Duodenal mucosa (tissue), 2 donors: ENCODE data around the gene PPFIA2.

ENCODE experiments used
- H3K27ac ChIP-seq: one replicate; pipeline ENCODE4 v1.7.0; 2013; ENCODE audit warnings: low read depth, low read length
- H3K27me3 ChIP-seq, 2 donors: one replicate each; pipeline ENCODE4 v1.7.0; 2013; ENCODE audit warnings: low read length in 2 of 2, control low read depth in 1 of 2; ENCODE audit not compliant: insufficient read depth in 2 of 2, control insufficient read depth in 1 of 2
- H3K36me3 ChIP-seq, 2 donors: one replicate each; pipeline ENCODE4 v1.7.0; 2013; ENCODE audit warnings: low read length in 2 of 2, control low read depth in 1 of 2; ENCODE audit not compliant: insufficient read depth in 2 of 2, control insufficient read depth in 1 of 2
- H3K4me1 ChIP-seq, 2 donors: one replicate each; pipeline ENCODE4 v1.7.0; 2013; ENCODE audit warnings: low read length in 2 of 2, control low read depth in 1 of 2; ENCODE audit not compliant: insufficient read depth in 2 of 2, control insufficient read depth in 1 of 2
- H3K4me3 ChIP-seq, 2 donors: one replicate each; pipeline ENCODE4 v1.7.0; 2013; ENCODE audit warnings: low read length in 2 of 2, low read depth in 1 of 2
- H3K9ac ChIP-seq, 2 donors: one replicate each; pipeline ENCODE4 v1.7.0; 2013; ENCODE audit warnings: low read length in 2 of 2, low read depth in 1 of 2
- H3K9me3 ChIP-seq, 2 donors: one replicate each; pipeline ENCODE4 v1.7.0; 2013; ENCODE audit warnings: low read length in 2 of 2, control low read depth in 1 of 2; ENCODE audit not compliant: control insufficient read depth in 1 of 2

Gene PPFIA2

GRCh38 chr12:81375969-81376368 lies 383.2 kb downstream of the PPFIA2 start:
- Histone ChIP-seq H3K4me3 (no peak overlapping the region), H3K9ac (no peak overlapping the region), H3K27me3 (no peaks in the 10 kb centered on the region), H3K27ac (no peak overlapping the region), H3K9me3 (no peaks in the 10 kb centered on the region), H3K36me3 (no peaks in the 10 kb centered on the region), H3K4me1 (no peaks in the 10 kb centered on the region)

GRCh38 chr12:81370456-81370855 lies 388.7 kb downstream of the PPFIA2 start:
- Histone ChIP-seq H3K36me3 (no peaks in the 10 kb centered on the region), H3K9ac (no peak overlapping the region), H3K4me3 (no peak overlapping the region), H3K27me3 (no peaks in the 10 kb centered on the region), H3K27ac (no peak overlapping the region), H3K4me1 (no peaks in the 10 kb centered on the region), H3K9me3 (no peaks in the 10 kb centered on the region)

GRCh38 chr12:81369175-81369574 lies 390.0 kb downstream of the PPFIA2 start:
- Histone ChIP-seq H3K4me3 (no peak overlapping the region), H3K27ac (no peak overlapping the region), H3K4me1 (no peaks in the 10 kb centered on the region)

GRCh38 chr12:81365284-81365683 lies 393.9 kb downstream of the PPFIA2 start:
- H3K9ac ChIP-seq, result no peak overlapping the region
- H3K4me1 ChIP-seq, result no peaks in the 10 kb centered on the region
- no peaks in the 10 kb centered on the region for H3K36me3 ChIP-seq
- H3K9me3 ChIP-seq, result no peaks in the 10 kb centered on the region
- H3K27me3 ChIP-seq, result no peaks in the 10 kb centered on the region
- no peak overlapping the region for H3K4me3 ChIP-seq
- H3K27ac ChIP-seq, result no peak overlapping the region

More at GRCh38 chr12:81369175-81369574, 390.0 kb downstream of the PPFIA2 start:
- Histone ChIP-seq H3K9me3 (no peaks in the 10 kb centered on the region), H3K9ac (no peak overlapping the region), H3K27me3 (no peaks in the 10 kb centered on the region), H3K36me3 (no peaks in the 10 kb centered on the region)

- Histone ChIP-seq H3K4me1 (no peaks in the 10 kb centered on the region), H3K27ac (no peak overlapping the region), H3K27me3 (no peaks in the 10 kb centered on the region), H3K9me3 (no peaks in the 10 kb centered on the region), H3K9ac (no peak overlapping the region), H3K4me3 (no peak overlapping the region), H3K36me3 (no peaks in the 10 kb centered on the region)
These were observed 398.2 kb downstream of the PPFIA2 start for GRCh38 chr12:81360916-81361315.

- Histone ChIP-seq H3K4me3 (no peak overlapping the region), H3K9me3 (no peaks in the 10 kb centered on the region), H3K27ac (no peak overlapping the region), H3K9ac (no peak overlapping the region), H3K36me3 (no peaks in the 10 kb centered on the region), H3K4me1 (no peaks in the 10 kb centered on the region), H3K27me3 (no peaks in the 10 kb centered on the region)
These were observed 399.4 kb downstream of the PPFIA2 start for GRCh38 chr12:81359736-81360135.

GRCh38 chr12:81354327-81354932 lies 404.7 kb downstream of the PPFIA2 start:
- H3K27ac ChIP-seq, result no peak overlapping the region
- H3K4me3 ChIP-seq, result no peak overlapping the region
- no peak overlapping the region for H3K9ac ChIP-seq
- no peaks in the 10 kb centered on the region for H3K27me3 ChIP-seq
- no peaks in the 10 kb centered on the region for H3K4me1 ChIP-seq
- H3K9me3 ChIP-seq, result no peaks in the 10 kb centered on the region
- H3K36me3 ChIP-seq, result no peaks in the 10 kb centered on the region

GRCh38 chr12:81350309-81350708 lies 408.8 kb downstream of the PPFIA2 start:
- Histone ChIP-seq H3K9ac (no peak overlapping the region), H3K4me3 (no peak overlapping the region), H3K27ac (no peak overlapping the region), H3K36me3 (no peaks in the 10 kb centered on the region), H3K4me1 (no peaks in the 10 kb centered on the region), H3K9me3 (no peaks in the 10 kb centered on the region), H3K27me3 (no peaks in the 10 kb centered on the region)

- Histone ChIP-seq H3K4me1 (no peaks in the 10 kb centered on the region), H3K9ac (no peak overlapping the region), H3K27ac (no peak overlapping the region), H3K9me3 (no peaks in the 10 kb centered on the region), H3K27me3 (no peaks in the 10 kb centered on the region), H3K4me3 (no peak overlapping the region), H3K36me3 (no peaks in the 10 kb centered on the region)
These were observed 411.7 kb downstream of the PPFIA2 start for GRCh38 chr12:81347404-81347803.

GRCh38 chr12:81340910-81341309 lies 418.2 kb downstream of the PPFIA2 start:
- H3K27ac ChIP-seq, result no peak overlapping the region
- H3K4me3 ChIP-seq, result no peak overlapping the region
- no peaks in the 10 kb centered on the region for H3K9me3 ChIP-seq
- H3K27me3 ChIP-seq, result no peaks in the 10 kb centered on the region
- no peaks in the 10 kb centered on the region for H3K4me1 ChIP-seq
- H3K9ac ChIP-seq, result no peak overlapping the region
- no peaks in the 10 kb centered on the region for H3K36me3 ChIP-seq

- H3K27me3 ChIP-seq, result no peaks in the 10 kb centered on the region
- H3K27ac ChIP-seq, result no peak overlapping the region
- H3K4me3 ChIP-seq, result no peak overlapping the region
- H3K36me3 ChIP-seq, result no peaks in the 10 kb centered on the region
- H3K9ac ChIP-seq, result no peak overlapping the region
- no peaks in the 10 kb centered on the region for H3K4me1 ChIP-seq
- H3K9me3 ChIP-seq, result no peaks in the 10 kb centered on the region
These were observed 420.1 kb downstream of the PPFIA2 start for GRCh38 chr12:81339071-81339470.
